NCI-H1417 treated with DMSO at 0.1 percent for 48 hours (cell line): ENCODE measurements around the gene SH3PXD2A.
"Not testable (repeated sequence)": the region's sequence is repeated elsewhere in the genome, so short reads cannot be mapped to it uniquely, and the experiment has no call there.

ENCODE experiments used
- DNase-seq: peaks from one replicate; lab custom pipeline; 2025; lab: John Stamatoyannopoulos, UW

SH3PXD2A gene

GRCh38 chr10:103747193-103747865, 108.0 kb downstream of the SH3PXD2A start:
- no peak for DNase-seq

- no peak for DNase-seq
These were observed 108.8 kb downstream of the SH3PXD2A start for GRCh38 chr10:103746598-103746997.

- DNase-seq: no peak
These were observed 109.8 kb downstream of the SH3PXD2A start for GRCh38 chr10:103745341-103746247.

- no peak for DNase-seq
These were observed 112.6 kb downstream of the SH3PXD2A start for GRCh38 chr10:103742824-103743223.

- no peak for DNase-seq
These were observed 114.8 kb downstream of the SH3PXD2A start for GRCh38 chr10:103740611-103741010.

- DNase-seq: no peak
These were observed 116.2 kb downstream of the SH3PXD2A start for GRCh38 chr10:103739039-103739764.

GRCh38 chr10:103737735-103738367, 117.5 kb downstream of the SH3PXD2A start:
- DNase-seq: no peak

- DNase-seq: no peak
These were observed 118.6 kb downstream of the SH3PXD2A start for GRCh38 chr10:103736763-103737162.

GRCh38 chr10:103736044-103736443, 119.3 kb downstream of the SH3PXD2A start:
- DNase-seq: no peak

- DNase-seq: no peak
These were observed 120.6 kb downstream of the SH3PXD2A start for GRCh38 chr10:103734731-103735130.

- DNase-seq: no peak
These were observed 122.3 kb downstream of the SH3PXD2A start for GRCh38 chr10:103733045-103733419.

- no peak for DNase-seq
These were observed 122.9 kb downstream of the SH3PXD2A start for GRCh38 chr10:103732339-103733044.

GRCh38 chr10:103731609-103732270, 123.6 kb downstream of the SH3PXD2A start:
- no peak for DNase-seq

GRCh38 chr10:103731026-103731425, 124.3 kb downstream of the SH3PXD2A start:
- not testable (repeated sequence) for DNase-seq

GRCh38 chr10:103729851-103730250, 125.5 kb downstream of the SH3PXD2A start:
- no peak for DNase-seq

- DNase-seq: no peak
These were observed 127.2 kb downstream of the SH3PXD2A start for GRCh38 chr10:103727991-103728689.

- DNase-seq: no peak
These were observed 127.8 kb downstream of the SH3PXD2A start for GRCh38 chr10:103727546-103727963.

- no peak for DNase-seq
These were observed 128.7 kb downstream of the SH3PXD2A start for GRCh38 chr10:103726637-103727036.

- DNase-seq: no peak
These were observed 130.1 kb downstream of the SH3PXD2A start for GRCh38 chr10:103725242-103725641.

- DNase-seq: no peak
These were observed 130.6 kb downstream of the SH3PXD2A start for GRCh38 chr10:103724771-103725170.
